Measurements from ENCODE around the gene MAST4. TPM values are rescaled to one million over a fixed set of nuclear protein-coding genes. Genes with fewer than 3 reads are reported as not detected.
"Not testable (repeated sequence)": the region's sequence is repeated elsewhere in the genome, so short reads cannot be mapped to it uniquely, and the experiment has no call there.

The MAST4 gene
- total RNA-seq, 2 donors from 2014 or later: 15.9 to 53.1 TPM

DNA sequence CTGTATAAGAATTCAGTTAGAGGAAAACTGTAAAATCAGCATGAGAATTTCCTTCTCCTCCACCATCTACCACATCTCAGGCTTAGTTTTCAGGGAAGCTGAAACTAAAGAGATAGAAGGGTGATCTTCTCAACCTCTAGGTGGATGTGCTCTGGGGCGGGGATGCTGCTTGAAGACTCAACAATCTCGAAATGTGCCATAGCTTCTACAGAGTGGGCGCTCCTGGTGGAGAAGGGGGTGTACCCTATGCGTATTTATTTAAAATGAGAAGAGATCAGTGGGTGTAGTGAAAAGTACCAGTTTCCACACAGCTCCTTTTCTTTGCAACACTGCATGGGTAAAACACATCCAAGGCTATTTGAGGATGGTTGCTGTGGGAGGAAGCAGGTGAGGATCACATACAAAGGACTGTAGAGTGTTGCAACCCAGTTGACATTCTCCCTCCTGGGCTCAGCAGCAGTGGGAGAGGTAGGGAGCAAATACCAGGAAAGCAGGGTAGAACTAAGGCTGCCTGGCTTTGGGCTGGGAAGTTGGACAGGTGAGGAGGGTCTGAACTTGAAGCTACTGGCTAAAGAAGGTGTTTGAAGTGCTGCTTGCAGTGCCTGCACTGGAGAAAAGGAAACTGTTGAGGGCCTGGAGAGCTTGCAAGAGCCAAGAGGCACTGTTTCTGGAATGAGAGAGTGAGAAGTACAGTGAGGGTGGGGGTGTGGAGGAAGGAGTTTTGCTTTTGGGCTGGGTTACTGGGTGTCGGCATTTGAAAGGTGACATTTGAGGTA lies 73.1 kb downstream of the MAST4 start:
- Mint-ChIP-seq H3K4me3 (no peak overlapping the region), H3K27ac (no peak overlapping the region), H3K27me3 (peaks cover 12 to 46% of the 10 kb centered on the region in 2 donors), H3K36me3 (no peaks in the 10 kb centered on the region), H3K4me1 (ENCODE audit: low read depth in 2 of 2) (no peaks in the 10 kb centered on the region), H3K9me3 (no peaks in the 10 kb centered on the region)
- DNase-seq (ENCODE audit: low spot score) (no peak), ATAC-seq (no peak)

DNA sequence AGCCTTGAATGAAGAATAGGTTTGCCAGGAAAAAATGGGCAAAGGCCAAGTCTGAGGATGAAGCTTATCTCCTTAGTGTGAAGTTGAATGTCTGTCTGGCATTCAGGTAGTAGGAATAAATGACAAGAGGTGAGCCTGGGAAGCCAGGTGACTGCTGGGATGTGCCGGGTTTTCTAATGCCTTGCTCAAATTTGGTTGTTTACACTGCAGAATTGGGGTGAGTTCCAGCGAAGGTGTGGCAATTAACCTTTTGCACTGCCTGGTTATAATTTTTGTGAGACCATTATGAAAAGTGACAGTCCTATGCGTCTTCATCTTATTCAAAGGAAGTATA lies 73.6 kb downstream of the MAST4 start:
- peaks cover 7 to 40% of the 10 kb centered on the region in 2 donors for H3K27me3 Mint-ChIP-seq
- ATAC-seq (no peak), DNase-seq (ENCODE audit: low spot score) (no peak)
- no peaks in the 10 kb centered on the region for H3K4me1 Mint-ChIP-seq (ENCODE audit: low read depth in 2 of 2)
- no peaks in the 10 kb centered on the region for H3K36me3 Mint-ChIP-seq
- H3K4me3 Mint-ChIP-seq: no peak overlapping the region
- no peak overlapping the region for H3K27ac Mint-ChIP-seq
- no peaks in the 10 kb centered on the region for H3K9me3 Mint-ChIP-seq

DNA sequence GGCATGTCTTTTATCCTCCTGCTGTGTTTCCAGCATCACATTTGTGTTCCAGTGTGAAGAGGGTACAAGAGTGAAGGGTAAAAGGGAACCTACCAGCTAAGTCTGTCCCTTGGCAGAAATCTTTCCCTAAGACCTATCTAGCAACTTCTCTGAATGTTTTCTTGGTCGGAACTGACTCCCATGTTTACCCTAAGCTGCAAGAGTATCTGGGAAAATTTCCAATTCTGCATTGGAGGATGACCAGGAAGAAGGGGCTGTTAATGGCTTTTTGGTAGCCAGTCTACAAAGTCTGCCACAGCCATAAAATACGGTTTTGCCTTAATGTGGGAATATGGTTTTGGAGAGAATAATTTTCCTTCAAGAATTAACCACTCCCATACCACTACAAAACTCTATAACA lies 75.1 kb downstream of the MAST4 start:
- Mint-ChIP-seq H3K27ac (no peak overlapping the region), H3K4me3 (no peak overlapping the region), H3K36me3 (no peaks in the 10 kb centered on the region), H3K27me3 (peaks cover 11 to 42% of the 10 kb centered on the region in 2 donors), H3K4me1 (ENCODE audit: low read depth in 2 of 2) (no peaks in the 10 kb centered on the region), H3K9me3 (no peaks in the 10 kb centered on the region)
- DNase-seq (ENCODE audit: low spot score): no peak
- ATAC-seq: no peak

DNA sequence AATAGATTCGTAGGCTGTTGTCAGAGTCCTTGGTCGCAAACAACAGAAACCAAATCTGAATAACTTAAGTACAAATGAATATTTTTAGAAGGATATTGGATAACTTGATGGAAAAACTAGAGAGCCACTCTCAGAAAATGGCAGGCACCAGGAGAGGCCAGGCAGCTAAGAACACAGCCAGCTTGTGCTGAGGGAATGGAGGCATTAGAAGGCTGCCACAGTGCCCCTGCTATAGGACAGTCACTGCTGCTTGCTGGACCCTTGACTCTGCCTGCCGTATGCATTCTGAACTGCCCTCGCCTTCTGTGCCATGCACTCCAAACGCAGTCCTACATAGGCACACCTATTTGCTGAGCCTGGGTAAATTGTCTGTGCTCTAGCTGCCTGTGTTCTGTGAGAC lies 78.6 kb downstream of the MAST4 start:
- Mint-ChIP-seq H3K4me3 (no peak overlapping the region), H3K27me3 (peaks cover 13 to 36% of the 10 kb centered on the region in 2 donors), H3K27ac (no peak overlapping the region), H3K9me3 (no peaks in the 10 kb centered on the region), H3K4me1 (ENCODE audit: low read depth in 2 of 2) (no peaks in the 10 kb centered on the region), H3K36me3 (no peaks in the 10 kb centered on the region)
- ATAC-seq: no peak
- DNase-seq (ENCODE audit: low spot score): no peak

DNA sequence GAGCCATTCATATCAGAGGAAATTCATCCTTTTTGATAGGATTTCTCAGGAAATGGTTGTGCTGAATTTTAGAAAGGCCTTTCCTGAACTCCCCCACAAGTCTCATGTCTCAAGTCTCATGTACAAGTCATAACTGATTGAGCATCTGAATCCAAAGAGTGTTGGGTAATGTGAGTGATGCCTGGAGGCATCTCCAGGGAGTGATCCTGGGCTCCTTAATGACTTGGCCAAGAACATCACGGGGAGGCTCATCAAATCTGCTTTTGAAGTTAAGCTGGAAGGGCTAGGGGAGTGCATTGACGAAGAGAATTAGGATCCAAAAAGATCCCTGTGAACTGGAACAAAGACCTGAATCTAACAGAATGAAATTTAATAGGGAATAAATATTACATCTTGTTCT lies 79.2 kb downstream of the MAST4 start:
- Mint-ChIP-seq H3K27ac (no peak overlapping the region), H3K4me1 (ENCODE audit: low read depth in 2 of 2) (no peaks in the 10 kb centered on the region), H3K4me3 (no peak overlapping the region), H3K36me3 (no peaks in the 10 kb centered on the region), H3K27me3 (peaks cover 13 to 36% of the 10 kb centered on the region in 2 donors), H3K9me3 (no peaks in the 10 kb centered on the region)
- DNase-seq (ENCODE audit: low spot score) (no peak), ATAC-seq (no peak)

DNA sequence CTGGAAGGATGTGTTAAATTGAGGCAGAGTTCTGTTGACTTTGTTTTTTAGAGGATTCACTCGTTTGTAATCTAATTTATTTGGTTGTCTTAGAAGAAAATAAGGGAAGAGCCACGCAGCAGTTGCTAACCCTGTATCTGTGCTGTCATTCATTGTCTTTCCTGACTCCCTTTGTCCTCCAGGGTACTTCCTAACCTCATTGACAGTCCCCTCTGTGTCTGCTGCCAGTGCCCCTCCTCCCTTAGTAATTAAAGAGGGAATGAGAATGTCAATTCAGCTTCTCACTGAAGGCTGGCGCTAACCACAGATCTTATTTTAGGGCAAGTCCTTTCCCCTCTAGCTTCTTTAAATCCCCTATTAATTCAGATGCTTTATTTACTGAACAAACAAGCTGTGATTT lies 84.0 kb downstream of the MAST4 start:
- no peaks in the 10 kb centered on the region for H3K4me1 Mint-ChIP-seq (ENCODE audit: low read depth in 2 of 2)
- no peaks in the 10 kb centered on the region for H3K9me3 Mint-ChIP-seq
- no peak overlapping the region for H3K4me3 Mint-ChIP-seq
- ATAC-seq (no peak), DNase-seq (ENCODE audit: low spot score) (no peak)
- peaks cover 13 to 34% of the 10 kb centered on the region in 2 donors for H3K27me3 Mint-ChIP-seq
- no peaks in the 10 kb centered on the region for H3K36me3 Mint-ChIP-seq
- H3K27ac Mint-ChIP-seq: no peak overlapping the region

DNA sequence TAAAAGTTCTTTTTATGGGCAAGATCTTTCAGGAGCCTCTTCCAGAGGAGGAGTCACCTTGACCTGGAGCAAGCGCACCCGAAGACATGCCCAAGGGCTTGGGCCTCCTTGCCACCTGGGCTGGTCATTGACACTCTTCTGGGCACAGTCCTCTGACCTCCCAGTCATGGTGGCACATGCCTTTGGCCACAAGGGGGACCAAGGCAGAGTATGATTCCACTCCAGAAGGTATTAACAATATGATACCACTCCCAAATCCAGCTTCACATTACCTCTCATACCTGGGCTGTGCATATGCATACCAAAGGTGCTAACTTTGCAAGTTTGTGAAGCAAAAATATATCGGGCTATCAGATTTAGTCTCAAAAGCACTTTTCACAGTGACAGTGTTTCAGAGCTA lies 84.6 kb downstream of the MAST4 start:
- no peaks in the 10 kb centered on the region for H3K4me1 Mint-ChIP-seq (ENCODE audit: low read depth in 2 of 2)
- ATAC-seq: no peak
- H3K9me3 Mint-ChIP-seq: no peaks in the 10 kb centered on the region
- no peak overlapping the region for H3K27ac Mint-ChIP-seq
- no peak for DNase-seq (ENCODE audit: low spot score)
- H3K27me3 Mint-ChIP-seq: peaks cover 10 to 32% of the 10 kb centered on the region in 2 donors
- H3K4me3 Mint-ChIP-seq: no peak overlapping the region
- no peaks in the 10 kb centered on the region for H3K36me3 Mint-ChIP-seq

DNA sequence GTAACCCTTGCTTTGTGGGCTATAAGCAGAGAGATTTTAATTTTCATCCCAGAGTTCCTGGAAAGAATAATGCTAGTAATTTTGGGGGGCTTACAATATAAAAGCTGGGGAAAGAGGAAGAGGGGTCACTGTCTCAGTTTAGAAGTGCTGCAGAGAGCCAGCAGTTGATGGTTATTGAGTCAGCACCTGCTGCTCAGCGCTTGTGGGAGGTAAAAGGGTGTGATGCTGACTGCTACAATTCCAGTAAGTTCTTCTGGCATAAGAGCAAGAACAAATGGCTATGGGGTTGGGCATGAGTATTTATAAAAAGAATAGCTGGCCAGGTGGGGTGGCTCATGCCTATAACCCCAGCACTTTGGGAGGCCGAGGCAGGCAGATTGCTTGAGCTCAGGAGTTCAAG lies 88.5 kb downstream of the MAST4 start:
- H3K27ac Mint-ChIP-seq: no peak overlapping the region
- no peaks in the 10 kb centered on the region for H3K4me1 Mint-ChIP-seq (ENCODE audit: low read depth in 2 of 2)
- H3K9me3 Mint-ChIP-seq: no peaks in the 10 kb centered on the region
- no peak overlapping the region for H3K4me3 Mint-ChIP-seq
- DNase-seq (ENCODE audit: low spot score) (no peak), ATAC-seq (no peak)
- no peaks in the 10 kb centered on the region for H3K36me3 Mint-ChIP-seq
- H3K27me3 Mint-ChIP-seq: peaks cover 0 to 9% of the 10 kb centered on the region in 2 donors

DNA sequence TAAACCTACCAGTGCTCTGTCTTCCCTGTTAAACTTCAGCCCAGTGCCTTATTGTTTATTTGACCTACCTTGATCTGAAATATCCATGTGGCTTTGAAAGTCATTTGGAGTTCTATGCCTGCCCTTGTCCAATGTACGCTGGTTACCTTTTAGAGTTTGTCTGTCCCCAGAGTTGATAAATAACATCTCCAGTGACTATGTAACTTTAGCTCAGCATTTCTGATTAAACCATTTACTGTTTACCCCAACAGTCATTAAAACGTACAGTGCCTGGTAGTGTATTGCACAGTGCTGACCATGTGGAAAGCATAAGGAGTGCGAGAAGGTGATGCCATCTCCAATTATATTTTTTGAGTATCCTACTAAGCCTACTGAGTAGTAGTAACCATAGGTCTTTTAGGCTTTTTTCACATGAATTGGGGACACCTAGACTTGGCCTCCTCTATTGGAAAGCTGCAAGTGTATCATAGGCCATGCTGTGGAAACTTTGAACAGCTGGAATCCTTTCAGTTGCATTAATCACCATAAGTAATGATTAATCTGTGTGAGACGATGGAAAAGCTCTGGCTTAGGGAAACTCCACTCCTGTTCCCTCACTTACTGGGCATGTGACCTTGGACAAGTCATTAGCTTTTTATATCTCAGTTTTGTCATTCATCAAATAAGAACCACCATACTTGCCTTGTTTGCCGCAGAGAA lies 93.5 kb downstream of the MAST4 start:
- Mint-ChIP-seq H3K36me3 (no peaks in the 10 kb centered on the region), H3K9me3 (no peaks in the 10 kb centered on the region), H3K4me3 (no peak overlapping the region), H3K4me1 (ENCODE audit: low read depth in 2 of 2) (no peaks in the 10 kb centered on the region), H3K27ac (no peak overlapping the region), H3K27me3 (peaks cover 0 to 9% of the 10 kb centered on the region in 2 donors)
- ATAC-seq (no peak), DNase-seq (ENCODE audit: low spot score) (no peak)

DNA sequence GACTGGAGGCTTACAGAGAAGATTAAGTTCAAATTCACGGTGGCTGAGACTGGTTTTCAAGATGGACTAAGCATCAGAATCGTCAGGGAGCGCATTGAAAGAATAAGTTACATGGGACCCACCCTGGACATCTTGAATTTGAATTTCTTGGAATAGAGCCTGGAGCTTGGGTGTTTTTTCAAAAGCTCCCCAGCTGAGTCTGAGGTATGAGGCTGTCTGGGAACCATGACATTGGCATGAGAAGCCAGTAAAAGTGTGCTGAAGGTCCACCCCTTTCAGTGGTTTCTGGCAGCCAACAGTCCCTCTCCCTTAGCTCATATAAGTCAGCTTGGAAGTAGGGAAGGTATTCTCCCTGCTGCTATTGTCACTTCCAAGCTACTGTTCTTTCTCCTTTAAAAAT lies 97.8 kb downstream of the MAST4 start:
- Mint-ChIP-seq H3K27me3 (peaks cover 0 to 20% of the 10 kb centered on the region in 2 donors), H3K9me3 (no peaks in the 10 kb centered on the region), H3K27ac (no peak overlapping the region), H3K4me1 (ENCODE audit: low read depth in 2 of 2) (no peaks in the 10 kb centered on the region), H3K4me3 (no peak overlapping the region), H3K36me3 (no peaks in the 10 kb centered on the region)
- DNase-seq (ENCODE audit: low spot score): no peak
- no peak for ATAC-seq

DNA sequence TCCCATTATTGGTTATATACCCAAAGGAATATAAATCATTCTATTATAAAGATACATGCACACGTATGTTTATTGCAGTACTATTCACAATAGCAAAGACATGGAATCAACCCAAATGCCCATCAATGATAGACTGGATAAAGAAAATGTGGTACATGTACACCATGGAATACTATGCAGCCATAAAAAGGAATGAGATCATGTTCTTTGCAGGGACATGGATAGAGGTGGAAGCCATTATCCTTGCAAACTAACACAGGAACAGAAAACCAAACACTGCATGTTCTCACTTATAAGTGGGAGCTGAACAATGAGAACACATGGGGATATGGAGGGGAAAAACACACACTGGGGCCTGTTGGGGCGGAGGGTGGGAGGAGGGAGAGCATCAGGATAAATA lies 99.6 kb downstream of the MAST4 start:
- peaks cover 0 to 24% of the 10 kb centered on the region in 2 donors for H3K27me3 Mint-ChIP-seq

DNA sequence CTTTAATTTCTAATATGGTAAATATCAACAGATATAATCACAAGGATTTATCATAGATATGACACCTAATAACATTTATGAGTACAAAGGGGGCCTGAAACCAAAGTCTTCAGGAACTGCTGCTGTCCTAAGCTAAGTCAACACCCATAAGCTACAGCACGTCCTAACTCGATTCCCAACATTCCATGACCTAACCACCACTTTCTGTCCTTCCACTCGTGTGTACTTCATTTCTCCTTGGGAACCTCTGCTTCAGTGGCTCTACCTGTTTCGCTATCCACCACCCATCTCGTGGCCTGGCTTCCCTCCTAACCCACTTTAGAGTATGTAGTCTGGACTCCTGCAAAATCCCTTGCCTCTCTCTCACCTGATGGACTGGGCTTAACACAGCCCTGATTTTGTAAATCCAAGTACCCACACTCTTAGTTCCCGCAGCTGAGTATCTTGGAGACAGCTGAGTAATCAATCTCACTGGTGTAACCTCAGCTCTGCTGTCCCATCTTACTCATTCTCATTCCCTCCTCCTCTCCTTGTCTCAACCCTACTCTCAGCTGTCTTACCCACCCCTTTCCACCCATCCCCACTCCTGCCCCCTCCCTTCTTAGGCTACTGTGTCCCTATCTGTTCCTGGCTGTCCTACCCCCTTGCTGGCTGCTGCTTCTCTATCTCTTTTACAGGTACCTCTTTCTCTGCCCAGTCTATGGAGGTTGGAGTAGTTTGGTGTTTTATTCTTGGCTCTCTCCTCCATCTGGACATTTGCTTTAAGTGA lies 101.8 kb downstream of the MAST4 start:
- H3K27me3 Mint-ChIP-seq: peaks cover 8 to 35% of the 10 kb centered on the region in 2 donors
- H3K27ac Mint-ChIP-seq: no peak overlapping the region
- DNase-seq (ENCODE audit: low spot score) (no peak), ATAC-seq (peak; percentile 28 to 33)
- no peak overlapping the region for H3K4me3 Mint-ChIP-seq
- peaks cover 6% of the 10 kb centered on the region for H3K9me3 Mint-ChIP-seq
- no peaks in the 10 kb centered on the region for H3K4me1 Mint-ChIP-seq (ENCODE audit: low read depth in 2 of 2)
- H3K36me3 Mint-ChIP-seq: no peaks in the 10 kb centered on the region

More for the DNA sequence above, 99.6 kb downstream of the MAST4 start:
- not testable (repeated sequence) for H3K9me3 Mint-ChIP-seq; ATAC-seq; H3K27ac Mint-ChIP-seq; H3K4me3 Mint-ChIP-seq; DNase-seq (ENCODE audit: low spot score); H3K4me1 Mint-ChIP-seq (ENCODE audit: low read depth in 2 of 2); H3K36me3 Mint-ChIP-seq

DNA sequence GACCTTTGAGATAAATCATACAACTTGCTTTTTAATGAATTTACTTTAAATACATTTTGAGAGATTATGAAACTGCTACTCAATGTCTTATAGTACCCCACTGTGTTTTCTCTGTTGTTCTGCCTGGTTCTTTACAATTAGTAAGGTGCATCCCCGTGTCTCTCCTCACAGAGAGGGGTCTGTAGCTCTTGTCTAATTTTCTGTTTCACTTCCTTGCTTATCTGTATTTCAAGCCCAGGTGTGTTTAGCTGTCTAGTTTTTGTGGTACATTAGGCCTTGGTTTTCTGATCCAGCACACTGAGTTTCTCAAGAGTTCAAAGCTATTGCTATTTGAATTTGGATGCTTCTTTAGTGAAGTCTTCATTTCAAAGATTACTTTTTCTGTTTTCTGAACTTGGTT lies 105.1 kb downstream of the MAST4 start:
- H3K27ac Mint-ChIP-seq: no peak overlapping the region
- H3K4me1 Mint-ChIP-seq (ENCODE audit: low read depth in 2 of 2): no peaks in the 10 kb centered on the region
- DNase-seq (ENCODE audit: low spot score) (no peak), ATAC-seq (no peak)
- no peaks in the 10 kb centered on the region for H3K36me3 Mint-ChIP-seq
- H3K27me3 Mint-ChIP-seq: peaks cover 8 to 36% of the 10 kb centered on the region in 2 donors
- H3K4me3 Mint-ChIP-seq: no peak overlapping the region
- peaks cover 6% of the 10 kb centered on the region for H3K9me3 Mint-ChIP-seq

DNA sequence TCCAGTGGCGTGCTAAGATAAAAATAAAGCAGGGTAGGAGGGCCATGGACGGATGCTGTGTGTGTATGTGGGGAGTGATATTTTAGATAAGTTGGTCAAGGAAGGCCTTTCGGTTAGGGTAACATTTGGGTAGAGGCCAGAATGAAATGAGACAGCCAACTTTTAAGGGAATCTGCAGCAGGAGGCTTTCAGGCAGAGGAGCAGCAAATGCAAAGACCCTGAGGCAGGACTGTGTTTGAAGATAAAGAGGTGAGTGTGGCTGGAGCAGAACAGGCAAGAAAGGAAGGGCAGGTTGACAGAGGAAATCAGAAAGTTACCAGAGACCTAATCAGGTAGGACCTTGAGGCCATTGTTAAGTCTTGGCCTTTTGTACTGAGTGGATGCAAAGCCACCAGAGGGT lies 106.2 kb downstream of the MAST4 start:
- no peak for DNase-seq (ENCODE audit: low spot score)
- Mint-ChIP-seq H3K36me3 (no peaks in the 10 kb centered on the region), H3K9me3 (peaks cover 6% of the 10 kb centered on the region), H3K27me3 (peaks cover 10 to 37% of the 10 kb centered on the region in 2 donors), H3K4me1 (ENCODE audit: low read depth in 2 of 2) (peaks cover 0 to 3% of the 10 kb centered on the region in 2 donors), H3K4me3 (no peak overlapping the region), H3K27ac (no peak overlapping the region)
- ATAC-seq: no peak

Data from natural killer cell treated with Interleukin-12 subunit alpha and Interleukin-12 subunit beta and Interleukin-15 and Interleukin-18, amount 100 ng/mL, for 72 hours (primary cell).